GM21723 (cell line): ENCODE results near the gene PAPPA.

Source experiments
- ATAC-seq: cut with Tn5 transposase; IDR thresholded peaks from one replicate; pipeline ENCODE4 v1.9.1; 2021; ENCODE audit warnings: mild to moderate bottlenecking, moderate library complexity; ENCODE audit not compliant: unreplicated experiment

The PAPPA gene

GRCh38 chr9:116271340-116271739 lies 117.7 kb downstream of the PAPPA start:
- no peak for ATAC-seq

GRCh38 chr9:116271991-116272390 lies 118.4 kb downstream of the PAPPA start:
- no peak for ATAC-seq

- ATAC-seq = no peak
These were observed 120.7 kb downstream of the PAPPA start for GRCh38 chr9:116274293-116274692.

GRCh38 chr9:116275418-116276195 lies 122.0 kb downstream of the PAPPA start:
- ATAC-seq = no peak

GRCh38 chr9:116276196-116276493 lies 122.6 kb downstream of the PAPPA start:
- no peak for ATAC-seq

GRCh38 chr9:116276651-116277121 lies 123.1 kb downstream of the PAPPA start:
- no peak for ATAC-seq

GRCh38 chr9:116278326-116278725 lies 124.7 kb downstream of the PAPPA start:
- no peak for ATAC-seq

- ATAC-seq = no peak
These were observed 125.6 kb downstream of the PAPPA start for GRCh38 chr9:116279230-116279629.

- ATAC-seq = no peak
These were observed 126.9 kb downstream of the PAPPA start for GRCh38 chr9:116280529-116280928.

GRCh38 chr9:116282597-116282996 lies 129.0 kb downstream of the PAPPA start:
- ATAC-seq = no peak

GRCh38 chr9:116284518-116284917 lies 130.9 kb downstream of the PAPPA start:
- ATAC-seq = no peak

- ATAC-seq = no peak
These were observed 131.7 kb downstream of the PAPPA start for GRCh38 chr9:116285320-116285719.

- no peak for ATAC-seq
These were observed 132.7 kb downstream of the PAPPA start for GRCh38 chr9:116286297-116286696.

- ATAC-seq = no peak
These were observed 134.1 kb downstream of the PAPPA start for GRCh38 chr9:116287721-116288120.

GRCh38 chr9:116288658-116289057 lies 135.1 kb downstream of the PAPPA start:
- no peak for ATAC-seq

- no peak for ATAC-seq
These were observed 143.8 kb downstream of the PAPPA start for GRCh38 chr9:116297346-116297745.

GRCh38 chr9:116298249-116298648 lies 144.7 kb downstream of the PAPPA start:
- no peak for ATAC-seq

GRCh38 chr9:116298878-116299391 lies 145.3 kb downstream of the PAPPA start:
- no peak for ATAC-seq

- no peak for ATAC-seq
These were observed 146.8 kb downstream of the PAPPA start for GRCh38 chr9:116300360-116300870.

- ATAC-seq = no peak
These were observed 149.7 kb downstream of the PAPPA start for GRCh38 chr9:116303270-116303669.

GRCh38 chr9:116303886-116304538 lies 150.4 kb downstream of the PAPPA start:
- no peak for ATAC-seq

GRCh38 chr9:116304761-116305160 lies 151.2 kb downstream of the PAPPA start:
- no peak for ATAC-seq
